ENCODE results near the gene TSPAN9.

GRCh38 chr12:3299929-3300832 is 223.0 kb downstream of the TSPAN9 start:
- no peak for TF ChIP-seq TAF1 (IDR thresholded peaks at IDR 0.05; ENCODE audit: borderline replicate concordance, insufficient read depth, low read length)
- TF ChIP-seq POLR2AphosphoS5 (IDR thresholded peaks at IDR 0.05; ENCODE audit: low read depth, low read length), result no peak
- TF ChIP-seq REST (IDR thresholded peaks at IDR 0.05; ENCODE audit: insufficient read depth in 1 of 2, low read depth in 2 of 2, low read length in 2 of 2), result no peak
- TF ChIP-seq FOXP2 (optimal IDR thresholded peaks at IDR 0.05; ENCODE audit: borderline replicate concordance, extremely low read depth, extremely low read length, insufficient read depth), result no peak
